Measurements from ENCODE around the gene MCOLN1.

DNA sequence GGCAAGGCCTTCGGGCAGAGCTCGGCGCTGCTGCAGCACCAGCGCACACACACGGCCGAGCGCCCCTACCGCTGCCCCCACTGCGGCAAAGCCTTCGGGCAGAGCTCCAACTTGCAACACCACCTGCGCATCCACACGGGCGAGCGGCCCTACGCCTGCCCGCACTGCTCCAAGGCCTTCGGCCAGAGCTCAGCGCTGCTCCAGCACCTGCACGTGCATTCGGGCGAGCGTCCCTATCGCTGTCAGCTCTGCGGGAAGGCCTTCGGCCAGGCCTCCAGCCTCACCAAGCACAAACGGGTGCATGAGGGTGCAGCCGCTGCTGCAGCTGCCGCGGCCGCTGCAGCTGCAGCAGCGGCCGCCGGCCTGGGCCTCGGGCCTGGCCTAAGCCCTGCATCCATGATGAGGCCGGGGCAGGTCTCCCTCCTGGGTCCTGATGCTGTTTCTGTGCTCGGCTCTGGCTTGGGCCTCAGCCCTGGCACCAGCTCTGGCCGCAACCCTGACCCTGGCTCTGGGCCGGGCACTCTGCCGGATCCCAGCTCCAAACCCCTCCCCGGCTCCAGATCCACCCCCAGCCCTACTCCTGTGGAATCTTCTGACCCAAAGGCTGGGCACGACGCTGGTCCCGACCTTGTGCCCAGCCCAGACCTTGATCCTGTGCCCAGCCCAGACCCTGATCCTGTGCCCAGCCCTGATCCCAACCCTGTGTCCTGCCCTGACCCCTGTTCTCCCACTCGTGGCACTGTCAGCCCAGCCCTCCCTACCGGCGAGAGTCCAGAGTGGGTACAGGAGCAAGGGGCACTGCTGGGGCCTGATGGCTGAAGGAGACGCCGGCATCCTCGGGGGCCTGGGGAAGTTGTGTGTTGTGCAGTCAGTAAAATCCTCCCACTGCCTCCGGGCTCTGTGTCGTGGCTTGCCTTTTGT, 2.0 kb upstream of the MCOLN1 start:
- TF ChIP-seq, protein P1, sequence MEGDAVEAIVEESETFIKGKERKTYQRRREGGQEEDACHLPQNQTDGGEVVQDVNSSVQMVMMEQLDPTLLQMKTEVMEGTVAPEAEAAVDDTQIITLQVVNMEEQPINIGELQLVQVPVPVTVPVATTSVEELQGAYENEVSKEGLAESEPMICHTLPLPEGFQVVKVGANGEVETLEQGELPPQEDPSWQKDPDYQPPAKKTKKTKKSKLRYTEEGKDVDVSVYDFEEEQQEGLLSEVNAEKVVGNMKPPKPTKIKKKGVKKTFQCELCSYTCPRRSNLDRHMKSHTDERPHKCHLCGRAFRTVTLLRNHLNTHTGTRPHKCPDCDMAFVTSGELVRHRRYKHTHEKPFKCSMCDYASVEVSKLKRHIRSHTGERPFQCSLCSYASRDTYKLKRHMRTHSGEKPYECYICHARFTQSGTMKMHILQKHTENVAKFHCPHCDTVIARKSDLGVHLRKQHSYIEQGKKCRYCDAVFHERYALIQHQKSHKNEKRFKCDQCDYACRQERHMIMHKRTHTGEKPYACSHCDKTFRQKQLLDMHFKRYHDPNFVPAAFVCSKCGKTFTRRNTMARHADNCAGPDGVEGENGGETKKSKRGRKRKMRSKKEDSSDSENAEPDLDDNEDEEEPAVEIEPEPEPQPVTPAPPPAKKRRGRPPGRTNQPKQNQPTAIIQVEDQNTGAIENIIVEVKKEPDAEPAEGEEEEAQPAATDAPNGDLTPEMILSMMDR (IDR thresholded peaks at IDR 0.05; ENCODE audit: low read depth, low read length, missing input control), result no peak
- TF ChIP-seq TAF1 (conservative IDR thresholded peaks at IDR 0.05), result no peak
- TF ChIP-seq EGR1 (IDR thresholded peaks at IDR 0.05; ENCODE audit: low read depth in 2 of 2), result no peak
- peak; percentile 75 for TF ChIP-seq SP1 (IDR thresholded peaks at IDR 0.05)
- TF ChIP-seq, protein P2, sequence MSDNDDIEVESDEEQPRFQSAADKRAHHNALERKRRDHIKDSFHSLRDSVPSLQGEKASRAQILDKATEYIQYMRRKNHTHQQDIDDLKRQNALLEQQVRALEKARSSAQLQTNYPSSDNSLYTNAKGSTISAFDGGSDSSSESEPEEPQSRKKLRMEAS (IDR thresholded peaks at IDR 0.05), result no peak
- TF ChIP-seq YY1 (IDR thresholded peaks at IDR 0.05), result no peak
- no peak for TF ChIP-seq JUND (IDR thresholded peaks at IDR 0.05)
- TF ChIP-seq, protein P3, sequence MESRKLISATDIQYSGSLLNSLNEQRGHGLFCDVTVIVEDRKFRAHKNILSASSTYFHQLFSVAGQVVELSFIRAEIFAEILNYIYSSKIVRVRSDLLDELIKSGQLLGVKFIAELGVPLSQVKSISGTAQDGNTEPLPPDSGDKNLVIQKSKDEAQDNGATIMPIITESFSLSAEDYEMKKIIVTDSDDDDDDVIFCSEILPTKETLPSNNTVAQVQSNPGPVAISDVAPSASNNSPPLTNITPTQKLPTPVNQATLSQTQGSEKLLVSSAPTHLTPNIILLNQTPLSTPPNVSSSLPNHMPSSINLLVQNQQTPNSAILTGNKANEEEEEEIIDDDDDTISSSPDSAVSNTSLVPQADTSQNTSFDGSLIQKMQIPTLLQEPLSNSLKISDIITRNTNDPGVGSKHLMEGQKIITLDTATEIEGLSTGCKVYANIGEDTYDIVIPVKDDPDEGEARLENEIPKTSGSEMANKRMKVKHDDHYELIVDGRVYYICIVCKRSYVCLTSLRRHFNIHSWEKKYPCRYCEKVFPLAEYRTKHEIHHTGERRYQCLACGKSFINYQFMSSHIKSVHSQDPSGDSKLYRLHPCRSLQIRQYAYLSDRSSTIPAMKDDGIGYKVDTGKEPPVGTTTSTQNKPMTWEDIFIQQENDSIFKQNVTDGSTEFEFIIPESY (IDR thresholded peaks at IDR 0.05), result no peak
- TF ChIP-seq, protein P4, sequence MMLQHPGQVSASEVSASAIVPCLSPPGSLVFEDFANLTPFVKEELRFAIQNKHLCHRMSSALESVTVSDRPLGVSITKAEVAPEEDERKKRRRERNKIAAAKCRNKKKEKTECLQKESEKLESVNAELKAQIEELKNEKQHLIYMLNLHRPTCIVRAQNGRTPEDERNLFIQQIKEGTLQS (IDR thresholded peaks at IDR 0.05), result no peak

Data from liver (tissue), 3 donors.